K562 (cell line): ENCODE results near the gene FXYD4. TPM values are rescaled to one million over a fixed set of nuclear protein-coding genes. Genes with fewer than 3 reads are reported as not detected.
A peak's percentile ranks its signal among the peaks of the same experiment; 100 is the strongest.

Experiments
- DACH1 ChIP-seq: fragments of 450-650 bp; IDR thresholded peaks from 2 replicates; pipeline ENCODE4 v1.6.1; 2018; ENCODE audit not compliant: partially characterized antibody
- E2F6 ChIP-seq, 2 experiments: IDR thresholded peaks; 2 replicates each; pipeline ENCODE4 v1.6.1; 2011; ENCODE audit warnings: borderline replicate concordance in 1 of 2, control low read depth in 1 of 2, low read depth in 1 of 2, low read length in 1 of 2, mild to moderate bottlenecking in 1 of 2, mixed read lengths in 1 of 2, moderate library complexity in 1 of 2; ENCODE audit not compliant: insufficient read depth in 1 of 2, insufficient read length in 1 of 2, poor library complexity in 1 of 2, severe bottlenecking in 1 of 2; ENCODE audit errors: extremely low read depth in 1 of 2
- ESRRA ChIP-seq: fragments of 450-650 bp; IDR thresholded peaks from 2 replicates; pipeline ENCODE4 v1.6.1; 2014; ENCODE audit warnings: low read depth, mild to moderate bottlenecking, moderate library complexity, borderline replicate concordance
- ETS1 ChIP-seq: conservative IDR thresholded peaks from 2 replicates; pipeline ENCODE4 v1.6.1; 2011; ENCODE audit warnings: low read depth, mild to moderate bottlenecking, low read length; ENCODE audit not compliant: control insufficient read depth
- HMGXB4 ChIP-seq: sonication (generic); formaldehyde crosslinking; IDR thresholded peaks from 2 replicates; pipeline ENCODE4 v1.8.1; 2023; ENCODE audit warnings: mild to moderate bottlenecking, missing genetic modification reagents
- NR2C2 ChIP-seq, 2 experiments: fragments of 200-800 bp in 1 of 2; sonication (Bioruptor generic) in 1 of 2; sonication (generic) in 1 of 2; formaldehyde crosslinking in 1 of 2; IDR thresholded peaks; 2 replicates each; pipeline versions ENCODE4 v1.6.1 to v1.8.0; 2016 to 2022; ENCODE audit warnings: mild to moderate bottlenecking in 1 of 2, missing compliant biosample characterization in 1 of 2, missing genetic modification characterization in 1 of 2, missing genetic modification reagents in 1 of 2
- RBM22 ChIP-seq: fragments of 200-400 bp; formaldehyde crosslinking; IDR thresholded peaks from 2 replicates; pipeline ENCODE4 v1.6.1; 2018; ENCODE audit warnings: low read length, low read depth; ENCODE audit not compliant: poor library complexity, severe bottlenecking
- RNF2 ChIP-seq: sonication (generic); IDR thresholded peaks from 2 replicates; pipeline ENCODE4 v1.6.1; 2016
- ZBTB5 ChIP-seq: fragments of 450-650 bp; IDR thresholded peaks from 2 replicates; pipeline ENCODE4 v1.6.1; 2017; ENCODE audit warnings: antibody characterized with exemption
- ZNF121 ChIP-seq: sonication (generic); formaldehyde crosslinking; conservative IDR thresholded peaks from 2 replicates; pipeline ENCODE4 v1.8.0; 2022; ENCODE audit warnings: missing genetic modification reagents
- polyA plus RNA-seq, 8 experiments: library from polyadenylated mRNA; depleted of rRNA in 4 of 8; stranded (reverse) in 5 of 8; unstranded in 3 of 8; fragments of >200 nt; fragmentation: Nextera tagmentation in 2 of 8; fragmentation: Illumina TruSeq in 1 of 8; extraction: Ambion mirVana in 2 of 8; extraction: Trizol in 1 of 8; gene quantifications; 2 replicates each; pipeline versions ENCODE4 v1.2.1 to v1.2.3, GENCODE V29; 2011 to 2014; ENCODE audit warnings: inconsistent platforms in 1 of 8, missing spikeins in 1 of 8
- total RNA-seq, 7 experiments: library from RNA; depleted of rRNA in 6 of 7; stranded (reverse); fragments of >200 nt in 6 of 7; fragmentation: Illumina TruSeq in 2 of 7; extraction: Trizol in 2 of 7; gene quantifications; 2 replicates each; pipeline versions ENCODE4 v1.2.1 to v1.2.3, GENCODE V29; 2011 to 2021; ENCODE audit warnings: low replicate concordance in 1 of 7
- TF ChIP-seq, protein P1 (sequence below), 3 experiments: fragments of 200-800 bp in 1 of 3; fragments of 250-450 bp in 1 of 3; fragments of 450-650 bp in 1 of 3; sonication (Bioruptor Pico) in 1 of 3; sonication (Bioruptor generic) in 1 of 3; formaldehyde crosslinking in 1 of 3; IDR thresholded peaks; 2 replicates each; pipeline versions ENCODE4 v1.6.1 to v1.8.0; 2016 to 2022; ENCODE audit warnings: mild to moderate bottlenecking in 2 of 3, missing genetic modification characterization in 2 of 3, missing compliant biosample characterization in 1 of 3, moderate library complexity in 1 of 3
- TF ChIP-seq, protein P2 (sequence below): sonication (generic); formaldehyde crosslinking; IDR thresholded peaks from 2 replicates; pipeline ENCODE4 v1.5.0; 2020; ENCODE audit warnings: missing genetic modification reagents

Gene FXYD4
- total and polyA plus RNA-seq, 9 of the 15 experiments (the other 6 are each of a cell fraction or from before 2014, with no cell fraction given): not detected

- TF ChIP-seq ETS1 (no peak), RBM22 (no peak), E2F6 (IDR thresholded peaks at IDR 0.05; ENCODE audit: borderline replicate concordance in 1 of 2, extremely low read depth in 1 of 2, insufficient read depth in 1 of 2, insufficient read length in 1 of 2, low read depth in 1 of 2, low read length in 1 of 2, poor library complexity in 1 of 2, severe bottlenecking in 1 of 2) (no peak), ZNF121 (CRISPR knock-in tag) (no peak), RNF2 (peak; percentile 42; the same call in 1 of the 2 replicates), ESRRA (peak; percentile 11; the same call in 1 of the 2 replicates), DACH1 (peak; percentile 67), HMGXB4 (CRISPR knock-in tag) (no peak), NR2C2 (CRISPR knock-in tag; IDR thresholded peaks at IDR 0.05) (no peak), NR2C2 (tag; IDR thresholded peaks at IDR 0.05) (peak; percentile 28; the same call in 1 of the 2 replicates), ZBTB5 (no peak)
- TF ChIP-seq, protein P1, sequence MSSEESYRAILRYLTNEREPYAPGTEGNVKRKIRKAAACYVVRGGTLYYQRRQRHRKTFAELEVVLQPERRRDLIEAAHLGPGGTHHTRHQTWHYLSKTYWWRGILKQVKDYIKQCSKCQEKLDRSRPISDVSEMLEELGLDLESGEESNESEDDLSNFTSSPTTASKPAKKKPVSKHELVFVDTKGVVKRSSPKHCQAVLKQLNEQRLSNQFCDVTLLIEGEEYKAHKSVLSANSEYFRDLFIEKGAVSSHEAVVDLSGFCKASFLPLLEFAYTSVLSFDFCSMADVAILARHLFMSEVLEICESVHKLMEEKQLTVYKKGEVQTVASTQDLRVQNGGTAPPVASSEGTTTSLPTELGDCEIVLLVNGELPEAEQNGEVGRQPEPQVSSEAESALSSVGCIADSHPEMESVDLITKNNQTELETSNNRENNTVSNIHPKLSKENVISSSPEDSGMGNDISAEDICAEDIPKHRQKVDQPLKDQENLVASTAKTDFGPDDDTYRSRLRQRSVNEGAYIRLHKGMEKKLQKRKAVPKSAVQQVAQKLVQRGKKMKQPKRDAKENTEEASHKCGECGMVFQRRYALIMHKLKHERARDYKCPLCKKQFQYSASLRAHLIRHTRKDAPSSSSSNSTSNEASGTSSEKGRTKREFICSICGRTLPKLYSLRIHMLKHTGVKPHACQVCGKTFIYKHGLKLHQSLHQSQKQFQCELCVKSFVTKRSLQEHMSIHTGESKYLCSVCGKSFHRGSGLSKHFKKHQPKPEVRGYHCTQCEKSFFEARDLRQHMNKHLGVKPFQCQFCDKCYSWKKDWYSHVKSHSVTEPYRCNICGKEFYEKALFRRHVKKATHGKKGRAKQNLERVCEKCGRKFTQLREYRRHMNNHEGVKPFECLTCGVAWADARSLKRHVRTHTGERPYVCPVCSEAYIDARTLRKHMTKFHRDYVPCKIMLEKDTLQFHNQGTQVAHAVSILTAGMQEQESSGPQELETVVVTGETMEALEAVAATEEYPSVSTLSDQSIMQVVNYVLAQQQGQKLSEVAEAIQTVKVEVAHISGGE (CRISPR knock-in tag; IDR thresholded peaks at IDR 0.05): no peak
- TF ChIP-seq, protein P2, sequence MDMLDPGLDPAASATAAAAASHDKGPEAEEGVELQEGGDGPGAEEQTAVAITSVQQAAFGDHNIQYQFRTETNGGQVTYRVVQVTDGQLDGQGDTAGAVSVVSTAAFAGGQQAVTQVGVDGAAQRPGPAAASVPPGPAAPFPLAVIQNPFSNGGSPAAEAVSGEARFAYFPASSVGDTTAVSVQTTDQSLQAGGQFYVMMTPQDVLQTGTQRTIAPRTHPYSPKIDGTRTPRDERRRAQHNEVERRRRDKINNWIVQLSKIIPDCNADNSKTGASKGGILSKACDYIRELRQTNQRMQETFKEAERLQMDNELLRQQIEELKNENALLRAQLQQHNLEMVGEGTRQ (CRISPR knock-in tag): no peak
Measured at GRCh38 chr10:43355749-43356371, 15.6 kb upstream of the FXYD4 start (continued).
